HCT116 (cell line): ENCODE results near the gene PGS1. TPM values are rescaled to one million over a fixed set of nuclear protein-coding genes. Genes with fewer than 3 reads are reported as not detected.

Experiments
- ATAC-seq: fragments of 200-7000 bp; cut with Tn5 transposase; 2 replicates; pipeline ENCODE4 v1.9.1; 2020; ENCODE audit warnings: mild to moderate bottlenecking, moderate library complexity
- BruUV-seq: library from RNA; stranded (reverse); fragments of 400-500 nt; replicated peaks from 2 replicates; lab custom pipeline; 2021; lab: Mats Ljungman, UMichigan
- CTCF ChIA-PET: fragments of 300-600 bp; sonication (Branson Sonifier 250); formaldehyde crosslinking; loops from one replicate; lab custom pipeline; 2021; ENCODE audit warnings: antibody characterized with exemption; lab: Charles Lee
- POLR2A ChIA-PET: fragments of 300-600, 350-600 bp; sonication (Branson Sonifier 250); formaldehyde crosslinking; loops from one replicate; lab custom pipeline; 2021; ENCODE audit warnings: antibody characterized with exemption; lab: Charles Lee
- RAD21 ChIA-PET, 2 experiments: fragments of 300-600 bp; sonication (Branson Sonifier 250); formaldehyde crosslinking; loops; one replicate each; lab custom pipeline; 2023; ENCODE audit warnings: low total read pairs in 2 of 2; ENCODE audit not compliant: uncharacterized antibody in 2 of 2, unreplicated experiment in 2 of 2, low non-redundant PET in 1 of 2; lab: Charles Lee
- DNase-seq: peaks from one replicate; pipeline ENCODE4 v3.0.0-alpha.2; 2010; ENCODE audit warnings: low read depth, low spot score
- H2AFZ ChIP-seq: fragments of 200-600 bp; shearing (Covaris generic), sonication (generic); 2 replicates; pipeline ENCODE4 v1.6.1; 2017; ENCODE audit warnings: low read depth, mixed run types, mixed read lengths, antibody characterized with exemption, low read length; ENCODE audit not compliant: poor library complexity, severe bottlenecking
- H3K27ac ChIP-seq: 2 replicates; pipeline ENCODE4 v1.5.1; 2012; ENCODE audit warnings: low read depth, low read length
- H3K27me3 ChIP-seq: fragments of 200-600 bp; sonication (generic); 2 replicates; pipeline ENCODE4 v1.6.1; 2016; ENCODE audit warnings: mixed run types, low read length, mixed read lengths; ENCODE audit not compliant: insufficient read depth
- H3K36me3 ChIP-seq, 2 experiments: fragments of 200-500 bp in 1 of 2; fragments of 200-600 bp in 1 of 2; sonication (Bioruptor generic) in 1 of 2; sonication (generic) in 1 of 2; 2 replicates each; pipeline versions ENCODE4 v1.5.1 to v1.6.1; 2014 to 2016; ENCODE audit warnings: low read length in 2 of 2, inconsistent platforms in 1 of 2, mixed read lengths in 1 of 2, mixed run types in 1 of 2; ENCODE audit not compliant: insufficient read depth in 2 of 2, control insufficient read depth in 1 of 2
- H3K4me1 ChIP-seq, 2 experiments: fragments of 200-600 bp in 1 of 2; sonication (generic) in 1 of 2; 2 replicates each; pipeline versions ENCODE4 v1.5.1 to v1.6.1; 2012 to 2017; ENCODE audit warnings: low read length in 2 of 2, inconsistent platforms in 1 of 2, mild to moderate bottlenecking in 1 of 2, mixed read lengths in 1 of 2, mixed run types in 1 of 2, moderate library complexity in 1 of 2; ENCODE audit not compliant: insufficient read depth in 2 of 2, control insufficient read depth in 1 of 2
- H3K4me2 ChIP-seq: fragments of 200-600 bp; sonication (generic); 2 replicates; pipeline ENCODE4 v1.6.1; 2017; ENCODE audit warnings: mixed run types, low read length, mixed read lengths
- H3K4me3 ChIP-seq, 2 experiments: fragments of 200-600 bp in 1 of 2; sonication (generic) in 1 of 2; replicated peaks in 1 of 2; 2 replicates each; pipeline ENCODE4 v1.5.1; 2011 to 2016; ENCODE audit warnings: low read length in 2 of 2, control low read depth in 1 of 2, low read depth in 1 of 2, mild to moderate bottlenecking in 1 of 2, mixed read lengths in 1 of 2, mixed run types in 1 of 2
- H3K79me2 ChIP-seq: fragments of 200-600 bp; sonication (generic); 2 replicates; pipeline ENCODE4 v1.6.1; 2017; ENCODE audit warnings: mild to moderate bottlenecking, mixed run types, low read length, moderate library complexity, mixed read lengths; ENCODE audit not compliant: insufficient read depth
- H3K9ac ChIP-seq: fragments of 200-600 bp; sonication (generic); 2 replicates; pipeline ENCODE4 v1.6.1; 2016; ENCODE audit warnings: low read length, mixed read lengths
- H3K9me2 ChIP-seq: fragments of 200-600 bp; sonication (generic), shearing (Covaris generic); 2 replicates; pipeline ENCODE4 v1.6.1; 2017; ENCODE audit warnings: mixed run types, mild to moderate bottlenecking, moderate library complexity; ENCODE audit not compliant: insufficient read depth
- H3K9me3 ChIP-seq, 2 experiments: fragments of 200-500 bp in 1 of 2; fragments of 200-600 bp in 1 of 2; sonication (Bioruptor generic) in 1 of 2; sonication (generic) in 1 of 2; 2 replicates each; pipeline ENCODE4 v1.6.1; 2014 to 2017; ENCODE audit warnings: low read length in 2 of 2, mixed read lengths in 2 of 2, inconsistent platforms in 1 of 2, low read depth in 1 of 2, mild to moderate bottlenecking in 1 of 2, mixed run types in 1 of 2, moderate library complexity in 1 of 2; ENCODE audit not compliant: control insufficient read depth in 1 of 2, insufficient read depth in 1 of 2
- H4K20me1 ChIP-seq: fragments of 200-600 bp; sonication (generic), shearing (Covaris generic); 2 replicates; pipeline ENCODE4 v1.6.1; 2017; ENCODE audit warnings: mixed run types, mild to moderate bottlenecking, moderate library complexity; ENCODE audit not compliant: insufficient read depth
- CBX3 ChIP-seq: IDR thresholded peaks from 2 replicates; pipeline ENCODE4 v1.6.1; 2012; ENCODE audit warnings: low read depth
- EZH2 ChIP-seq: fragments of 200-600 bp; sonication (generic); IDR thresholded peaks from 2 replicates; pipeline ENCODE4 v1.6.1; 2017; ENCODE audit warnings: antibody characterized with exemption, mixed run types
- EZH2phosphoT487 ChIP-seq: fragments of 200-600 bp; IDR thresholded peaks from 2 replicates; pipeline ENCODE4 v1.6.1; 2018; ENCODE audit warnings: antibody characterized with exemption, borderline replicate concordance
- FOSL1 ChIP-seq: IDR thresholded peaks from 2 replicates; pipeline ENCODE4 v1.6.1; 2012; ENCODE audit warnings: low read depth
- JUND ChIP-seq: IDR thresholded peaks from 2 replicates; pipeline ENCODE4 v1.6.1; 2012
- POLR2A ChIP-seq: IDR thresholded peaks from 2 replicates; pipeline ENCODE4 v1.7.0; 2011; ENCODE audit warnings: borderline replicate concordance; ENCODE audit not compliant: insufficient read depth, insufficient read length; ENCODE audit errors: extremely low read depth
- RAD21 ChIP-seq: IDR thresholded peaks from 2 replicates; pipeline ENCODE4 v1.6.1; 2012; ENCODE audit warnings: low read depth, mild to moderate bottlenecking
- SP1 ChIP-seq: IDR thresholded peaks from 2 replicates; pipeline ENCODE4 v1.6.1; 2012; ENCODE audit warnings: low read depth
- SRF ChIP-seq: IDR thresholded peaks from 2 replicates; pipeline ENCODE4 v1.6.1; 2012; ENCODE audit warnings: low read depth
- TCF7L2 ChIP-seq: IDR thresholded peaks from 2 replicates; pipeline ENCODE4 v1.7.0; 2011; ENCODE audit warnings: borderline replicate concordance, inconsistent platforms; ENCODE audit not compliant: insufficient read depth, insufficient read length; ENCODE audit errors: extremely low read depth
- YY1 ChIP-seq: IDR thresholded peaks from 2 replicates; pipeline ENCODE4 v1.6.1; 2011; ENCODE audit warnings: low read length, low read depth, moderate library complexity, mild to moderate bottlenecking; ENCODE audit not compliant: insufficient replicate concordance; ENCODE audit errors: extremely low read depth
- ZFX ChIP-seq: fragments of 450-650 bp; IDR thresholded peaks from 2 replicates; pipeline ENCODE4 v1.6.1; 2017
- intact Hi-C: fragments of 100-400 bp; cut with micrococcal nuclease; formaldehyde crosslinking; loops from 2 replicates; pipeline ENCODE4 v1.10.0; 2022
- total RNA-seq: library from RNA; stranded (reverse); gene quantifications from one replicate; pipeline ENCODE4 v1.2.1, GENCODE V29; 2021; ENCODE audit not compliant: unreplicated experiment
- TF ChIP-seq, protein P1 (sequence below): IDR thresholded peaks from 2 replicates; pipeline ENCODE4 v1.6.1; 2012; ENCODE audit warnings: low read depth
- TF ChIP-seq, protein P2 (sequence below): IDR thresholded peaks from 2 replicates; pipeline ENCODE4 v1.6.1; 2012
- TF ChIP-seq, protein P3 (sequence below): IDR thresholded peaks from 2 replicates; pipeline ENCODE4 v1.6.1; 2012

Gene PGS1
- total RNA-seq, 1 experiment from 2014 or later: 44.4 TPM

DNA sequence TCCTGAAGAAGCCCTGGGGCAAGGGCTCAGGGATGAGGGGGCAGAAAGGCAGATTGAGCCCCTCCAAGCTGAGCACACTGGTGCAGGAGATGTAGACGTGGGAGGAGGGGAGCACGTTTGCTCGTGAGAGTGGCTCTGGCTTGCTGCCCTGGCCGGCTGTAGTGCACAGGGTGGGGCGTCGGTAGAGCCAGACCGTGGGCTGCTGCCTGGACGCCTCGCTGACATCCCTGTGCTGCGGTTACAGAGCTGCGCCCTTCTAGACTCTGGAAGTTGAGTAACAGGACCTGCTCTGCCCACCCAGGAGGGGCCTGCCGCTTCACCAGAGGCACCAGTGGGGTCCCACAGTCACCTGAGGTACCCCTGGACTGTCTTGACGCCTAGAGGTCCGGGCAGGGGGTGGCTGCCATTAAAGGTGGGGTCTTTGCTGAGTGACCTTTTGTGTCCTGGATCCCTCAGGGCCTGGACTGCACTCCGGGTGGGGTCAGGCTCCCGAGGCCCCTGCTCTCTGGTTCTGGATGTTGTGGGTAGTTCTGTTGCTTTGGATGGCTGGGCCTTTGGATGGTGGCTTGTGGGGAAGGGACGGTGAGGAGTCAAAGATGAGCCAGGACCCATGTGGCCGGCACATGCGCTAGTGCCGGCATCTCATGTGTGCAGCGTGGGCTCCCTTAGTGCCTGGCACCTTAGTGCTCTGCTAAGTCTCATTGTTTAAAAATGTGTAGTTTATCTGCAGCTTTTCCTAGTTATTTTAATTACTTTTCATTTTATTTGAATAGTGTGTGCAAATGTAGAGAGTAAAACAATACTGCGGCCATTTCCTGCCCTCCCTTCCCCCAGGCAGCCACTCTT is 41.7 kb downstream of the PGS1 start:
- no peak overlapping the region for H3K4me3 ChIP-seq
- H3K4me2 ChIP-seq: no peak overlapping the region
- H3K36me3 ChIP-seq: peaks cover 37 to 40% of the 10 kb centered on the region in 2 experiments; a peak in 3 of 4 replicates
- RAD21 ChIA-PET: no interaction called here
- H3K4me1 ChIP-seq: no peaks in the 10 kb centered on the region
- CTCF ChIA-PET: interaction anchor here (2.1 to 3.3 kb wide), 4 partner anchors 59 to 169 kb away, joined by 8 to 61 read pairs (median 15); no protein-coding TSS in a partner anchor
- no peak overlapping the region for H3K27ac ChIP-seq
- DNase-seq (no peak), ATAC-seq (no peak)
- H3K9ac ChIP-seq: no peak overlapping the region
- no peak overlapping the region for H2AFZ ChIP-seq
- H3K79me2 ChIP-seq: peaks cover 28% of the 10 kb centered on the region
- intact Hi-C loops: loop anchor here (10.0 kb wide), 2 partner anchors 305 to 335 kb away; no protein-coding TSS in a partner anchor
- POLR2A ChIA-PET: interaction anchor here (2.4 kb wide), 1 partner anchor 59 kb away, joined by 9 read pairs; no protein-coding TSS in a partner anchor
- H3K9me2 ChIP-seq: no peaks in the 10 kb centered on the region
- TF ChIP-seq ZFX: no peak
- TF ChIP-seq RAD21: no peak
- no peak for TF ChIP-seq SRF
- no peak for TF ChIP-seq FOSL1
- TF ChIP-seq, protein P1, sequence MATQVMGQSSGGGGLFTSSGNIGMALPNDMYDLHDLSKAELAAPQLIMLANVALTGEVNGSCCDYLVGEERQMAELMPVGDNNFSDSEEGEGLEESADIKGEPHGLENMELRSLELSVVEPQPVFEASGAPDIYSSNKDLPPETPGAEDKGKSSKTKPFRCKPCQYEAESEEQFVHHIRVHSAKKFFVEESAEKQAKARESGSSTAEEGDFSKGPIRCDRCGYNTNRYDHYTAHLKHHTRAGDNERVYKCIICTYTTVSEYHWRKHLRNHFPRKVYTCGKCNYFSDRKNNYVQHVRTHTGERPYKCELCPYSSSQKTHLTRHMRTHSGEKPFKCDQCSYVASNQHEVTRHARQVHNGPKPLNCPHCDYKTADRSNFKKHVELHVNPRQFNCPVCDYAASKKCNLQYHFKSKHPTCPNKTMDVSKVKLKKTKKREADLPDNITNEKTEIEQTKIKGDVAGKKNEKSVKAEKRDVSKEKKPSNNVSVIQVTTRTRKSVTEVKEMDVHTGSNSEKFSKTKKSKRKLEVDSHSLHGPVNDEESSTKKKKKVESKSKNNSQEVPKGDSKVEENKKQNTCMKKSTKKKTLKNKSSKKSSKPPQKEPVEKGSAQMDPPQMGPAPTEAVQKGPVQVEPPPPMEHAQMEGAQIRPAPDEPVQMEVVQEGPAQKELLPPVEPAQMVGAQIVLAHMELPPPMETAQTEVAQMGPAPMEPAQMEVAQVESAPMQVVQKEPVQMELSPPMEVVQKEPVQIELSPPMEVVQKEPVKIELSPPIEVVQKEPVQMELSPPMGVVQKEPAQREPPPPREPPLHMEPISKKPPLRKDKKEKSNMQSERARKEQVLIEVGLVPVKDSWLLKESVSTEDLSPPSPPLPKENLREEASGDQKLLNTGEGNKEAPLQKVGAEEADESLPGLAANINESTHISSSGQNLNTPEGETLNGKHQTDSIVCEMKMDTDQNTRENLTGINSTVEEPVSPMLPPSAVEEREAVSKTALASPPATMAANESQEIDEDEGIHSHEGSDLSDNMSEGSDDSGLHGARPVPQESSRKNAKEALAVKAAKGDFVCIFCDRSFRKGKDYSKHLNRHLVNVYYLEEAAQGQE: no peak
- TF ChIP-seq, protein P2, sequence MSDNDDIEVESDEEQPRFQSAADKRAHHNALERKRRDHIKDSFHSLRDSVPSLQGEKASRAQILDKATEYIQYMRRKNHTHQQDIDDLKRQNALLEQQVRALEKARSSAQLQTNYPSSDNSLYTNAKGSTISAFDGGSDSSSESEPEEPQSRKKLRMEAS: no peak
- no peak for TF ChIP-seq CBX3
- no peak for TF ChIP-seq EZH2
- TF ChIP-seq SP1: no peak
- TF ChIP-seq EZH2phosphoT487: no peak
- TF ChIP-seq JUND: no peak
- no peak for TF ChIP-seq TCF7L2
- TF ChIP-seq POLR2A: no peak
- TF ChIP-seq, protein P3, sequence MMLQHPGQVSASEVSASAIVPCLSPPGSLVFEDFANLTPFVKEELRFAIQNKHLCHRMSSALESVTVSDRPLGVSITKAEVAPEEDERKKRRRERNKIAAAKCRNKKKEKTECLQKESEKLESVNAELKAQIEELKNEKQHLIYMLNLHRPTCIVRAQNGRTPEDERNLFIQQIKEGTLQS: no peak
- TF ChIP-seq YY1: no peak
- peaks cover 6% of the 10 kb centered on the region; the same call in 1 of the 2 replicates for H4K20me1 ChIP-seq
- no TSS peak for BruUV-seq
- no peaks in the 10 kb centered on the region for H3K9me3 ChIP-seq
- no peaks in the 10 kb centered on the region for H3K27me3 ChIP-seq
